MM.1S (cell line): Measurements from ENCODE around the gene BAIAP3.

Experiments
- EZH2 ChIP-seq: fragments of 300-600 bp; sonication (generic); optimal IDR thresholded peaks from 2 replicates; pipeline ENCODE3; 2017; ENCODE audit warnings: low read depth, mild to moderate bottlenecking, antibody characterized with exemption, low read length, mixed read lengths
- TF ChIP-seq, protein P1 (sequence below): fragments of 300-600 bp; sonication (generic); IDR thresholded peaks from 2 replicates; pipeline ENCODE4 v1.5.1; 2016; ENCODE audit warnings: antibody characterized with exemption, low read length, mixed read lengths

DNA sequence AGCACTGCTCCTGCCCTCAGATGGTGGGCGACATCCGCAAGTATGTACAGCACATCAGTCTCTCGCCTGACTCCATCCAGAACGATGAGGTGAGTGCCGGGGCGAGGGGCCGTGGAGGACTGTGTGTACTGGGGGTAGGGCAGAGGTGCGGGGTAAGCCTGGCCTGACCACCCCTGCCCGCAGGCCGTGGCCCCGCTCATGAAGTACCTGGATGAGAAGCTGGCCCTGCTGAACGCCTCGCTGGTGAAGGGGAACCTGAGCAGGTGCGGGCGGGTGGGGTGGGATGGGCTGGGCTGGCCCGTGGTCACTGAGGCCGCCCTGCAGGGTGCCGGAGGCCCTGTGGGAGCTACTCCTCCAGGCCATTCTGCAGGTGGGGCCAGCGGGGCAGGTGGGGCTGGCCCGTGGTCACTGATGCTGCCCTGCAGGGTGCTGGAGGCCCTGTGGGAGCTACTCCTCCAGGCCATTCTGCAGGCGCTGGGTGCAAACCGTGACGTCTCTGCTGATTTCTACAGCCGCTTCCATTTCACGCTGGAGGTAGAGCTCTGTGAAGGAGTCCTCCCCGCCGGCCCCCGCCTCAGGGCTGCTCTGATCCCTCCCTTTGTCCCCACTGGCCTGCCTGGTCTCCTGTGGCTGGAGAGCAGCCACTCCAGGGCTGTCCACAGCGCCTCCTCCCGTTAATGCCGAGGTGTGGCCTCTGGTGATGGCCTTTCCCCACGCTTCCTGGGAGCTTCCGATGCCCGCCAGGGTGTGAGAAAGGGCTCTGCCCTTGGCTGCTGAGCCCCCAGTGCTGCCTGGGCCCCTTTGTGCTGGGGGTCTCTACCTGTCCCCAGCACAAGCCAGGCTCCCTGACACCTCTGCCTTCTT lies 13.2 kb downstream of the BAIAP3 start:
- TF ChIP-seq, protein P1, sequence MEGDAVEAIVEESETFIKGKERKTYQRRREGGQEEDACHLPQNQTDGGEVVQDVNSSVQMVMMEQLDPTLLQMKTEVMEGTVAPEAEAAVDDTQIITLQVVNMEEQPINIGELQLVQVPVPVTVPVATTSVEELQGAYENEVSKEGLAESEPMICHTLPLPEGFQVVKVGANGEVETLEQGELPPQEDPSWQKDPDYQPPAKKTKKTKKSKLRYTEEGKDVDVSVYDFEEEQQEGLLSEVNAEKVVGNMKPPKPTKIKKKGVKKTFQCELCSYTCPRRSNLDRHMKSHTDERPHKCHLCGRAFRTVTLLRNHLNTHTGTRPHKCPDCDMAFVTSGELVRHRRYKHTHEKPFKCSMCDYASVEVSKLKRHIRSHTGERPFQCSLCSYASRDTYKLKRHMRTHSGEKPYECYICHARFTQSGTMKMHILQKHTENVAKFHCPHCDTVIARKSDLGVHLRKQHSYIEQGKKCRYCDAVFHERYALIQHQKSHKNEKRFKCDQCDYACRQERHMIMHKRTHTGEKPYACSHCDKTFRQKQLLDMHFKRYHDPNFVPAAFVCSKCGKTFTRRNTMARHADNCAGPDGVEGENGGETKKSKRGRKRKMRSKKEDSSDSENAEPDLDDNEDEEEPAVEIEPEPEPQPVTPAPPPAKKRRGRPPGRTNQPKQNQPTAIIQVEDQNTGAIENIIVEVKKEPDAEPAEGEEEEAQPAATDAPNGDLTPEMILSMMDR = no peak
- TF ChIP-seq EZH2 = no peak
